ENCODE results near the gene COL27A1. TPM values are rescaled to one million over a fixed set of nuclear protein-coding genes. Genes with fewer than 3 reads are reported as not detected.

COL27A1 gene
- total and polyA plus RNA-seq, 2 experiments from 2014 or later, result 10.5 to 18.0 TPM

DNA sequence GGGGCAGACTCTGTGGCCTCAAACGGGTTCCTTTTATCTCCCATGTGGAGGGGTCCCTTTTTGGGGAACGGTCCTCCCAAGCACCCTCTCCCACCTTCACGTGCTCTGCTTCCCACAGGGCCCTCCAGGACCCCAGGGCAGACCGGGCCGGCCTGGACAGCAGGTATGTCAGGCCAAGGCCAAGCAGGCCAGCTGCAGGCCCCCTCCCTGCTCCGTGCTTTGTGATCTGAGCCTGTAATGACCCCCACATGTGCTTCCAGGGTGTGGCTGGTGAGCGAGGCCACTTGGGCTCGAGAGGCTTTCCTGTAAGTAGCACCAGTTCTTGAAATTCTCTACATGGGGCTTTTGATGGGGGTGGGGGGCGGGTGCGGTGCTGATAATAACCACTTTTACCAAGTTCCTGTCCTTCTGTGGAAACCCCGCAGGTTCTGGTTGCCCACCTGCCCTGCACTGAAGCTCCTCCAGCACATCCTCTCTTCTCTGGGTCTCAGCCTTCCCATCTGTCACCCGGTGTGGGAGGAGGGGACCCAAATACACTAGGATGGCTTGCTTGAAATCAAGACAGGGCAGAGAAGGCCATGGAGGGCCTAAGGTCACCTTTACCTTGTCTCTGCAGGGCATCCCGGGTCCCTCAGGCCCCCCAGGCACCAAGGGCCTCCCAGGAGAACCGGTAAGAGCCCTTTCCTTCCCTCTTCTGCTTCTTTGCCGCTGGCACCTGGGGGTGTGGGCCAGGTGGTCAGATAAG is 109.6 kb downstream of the COL27A1 start (continued):
- TF ChIP-seq, protein P1, sequence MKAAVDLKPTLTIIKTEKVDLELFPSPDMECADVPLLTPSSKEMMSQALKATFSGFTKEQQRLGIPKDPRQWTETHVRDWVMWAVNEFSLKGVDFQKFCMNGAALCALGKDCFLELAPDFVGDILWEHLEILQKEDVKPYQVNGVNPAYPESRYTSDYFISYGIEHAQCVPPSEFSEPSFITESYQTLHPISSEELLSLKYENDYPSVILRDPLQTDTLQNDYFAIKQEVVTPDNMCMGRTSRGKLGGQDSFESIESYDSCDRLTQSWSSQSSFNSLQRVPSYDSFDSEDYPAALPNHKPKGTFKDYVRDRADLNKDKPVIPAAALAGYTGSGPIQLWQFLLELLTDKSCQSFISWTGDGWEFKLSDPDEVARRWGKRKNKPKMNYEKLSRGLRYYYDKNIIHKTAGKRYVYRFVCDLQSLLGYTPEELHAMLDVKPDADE (IDR thresholded peaks at IDR 0.05), result no peak
- TF ChIP-seq EZH2phosphoT487 (IDR thresholded peaks at IDR 0.05; ENCODE audit: unreplicated experiment), result no peak
- TF ChIP-seq, protein P2, sequence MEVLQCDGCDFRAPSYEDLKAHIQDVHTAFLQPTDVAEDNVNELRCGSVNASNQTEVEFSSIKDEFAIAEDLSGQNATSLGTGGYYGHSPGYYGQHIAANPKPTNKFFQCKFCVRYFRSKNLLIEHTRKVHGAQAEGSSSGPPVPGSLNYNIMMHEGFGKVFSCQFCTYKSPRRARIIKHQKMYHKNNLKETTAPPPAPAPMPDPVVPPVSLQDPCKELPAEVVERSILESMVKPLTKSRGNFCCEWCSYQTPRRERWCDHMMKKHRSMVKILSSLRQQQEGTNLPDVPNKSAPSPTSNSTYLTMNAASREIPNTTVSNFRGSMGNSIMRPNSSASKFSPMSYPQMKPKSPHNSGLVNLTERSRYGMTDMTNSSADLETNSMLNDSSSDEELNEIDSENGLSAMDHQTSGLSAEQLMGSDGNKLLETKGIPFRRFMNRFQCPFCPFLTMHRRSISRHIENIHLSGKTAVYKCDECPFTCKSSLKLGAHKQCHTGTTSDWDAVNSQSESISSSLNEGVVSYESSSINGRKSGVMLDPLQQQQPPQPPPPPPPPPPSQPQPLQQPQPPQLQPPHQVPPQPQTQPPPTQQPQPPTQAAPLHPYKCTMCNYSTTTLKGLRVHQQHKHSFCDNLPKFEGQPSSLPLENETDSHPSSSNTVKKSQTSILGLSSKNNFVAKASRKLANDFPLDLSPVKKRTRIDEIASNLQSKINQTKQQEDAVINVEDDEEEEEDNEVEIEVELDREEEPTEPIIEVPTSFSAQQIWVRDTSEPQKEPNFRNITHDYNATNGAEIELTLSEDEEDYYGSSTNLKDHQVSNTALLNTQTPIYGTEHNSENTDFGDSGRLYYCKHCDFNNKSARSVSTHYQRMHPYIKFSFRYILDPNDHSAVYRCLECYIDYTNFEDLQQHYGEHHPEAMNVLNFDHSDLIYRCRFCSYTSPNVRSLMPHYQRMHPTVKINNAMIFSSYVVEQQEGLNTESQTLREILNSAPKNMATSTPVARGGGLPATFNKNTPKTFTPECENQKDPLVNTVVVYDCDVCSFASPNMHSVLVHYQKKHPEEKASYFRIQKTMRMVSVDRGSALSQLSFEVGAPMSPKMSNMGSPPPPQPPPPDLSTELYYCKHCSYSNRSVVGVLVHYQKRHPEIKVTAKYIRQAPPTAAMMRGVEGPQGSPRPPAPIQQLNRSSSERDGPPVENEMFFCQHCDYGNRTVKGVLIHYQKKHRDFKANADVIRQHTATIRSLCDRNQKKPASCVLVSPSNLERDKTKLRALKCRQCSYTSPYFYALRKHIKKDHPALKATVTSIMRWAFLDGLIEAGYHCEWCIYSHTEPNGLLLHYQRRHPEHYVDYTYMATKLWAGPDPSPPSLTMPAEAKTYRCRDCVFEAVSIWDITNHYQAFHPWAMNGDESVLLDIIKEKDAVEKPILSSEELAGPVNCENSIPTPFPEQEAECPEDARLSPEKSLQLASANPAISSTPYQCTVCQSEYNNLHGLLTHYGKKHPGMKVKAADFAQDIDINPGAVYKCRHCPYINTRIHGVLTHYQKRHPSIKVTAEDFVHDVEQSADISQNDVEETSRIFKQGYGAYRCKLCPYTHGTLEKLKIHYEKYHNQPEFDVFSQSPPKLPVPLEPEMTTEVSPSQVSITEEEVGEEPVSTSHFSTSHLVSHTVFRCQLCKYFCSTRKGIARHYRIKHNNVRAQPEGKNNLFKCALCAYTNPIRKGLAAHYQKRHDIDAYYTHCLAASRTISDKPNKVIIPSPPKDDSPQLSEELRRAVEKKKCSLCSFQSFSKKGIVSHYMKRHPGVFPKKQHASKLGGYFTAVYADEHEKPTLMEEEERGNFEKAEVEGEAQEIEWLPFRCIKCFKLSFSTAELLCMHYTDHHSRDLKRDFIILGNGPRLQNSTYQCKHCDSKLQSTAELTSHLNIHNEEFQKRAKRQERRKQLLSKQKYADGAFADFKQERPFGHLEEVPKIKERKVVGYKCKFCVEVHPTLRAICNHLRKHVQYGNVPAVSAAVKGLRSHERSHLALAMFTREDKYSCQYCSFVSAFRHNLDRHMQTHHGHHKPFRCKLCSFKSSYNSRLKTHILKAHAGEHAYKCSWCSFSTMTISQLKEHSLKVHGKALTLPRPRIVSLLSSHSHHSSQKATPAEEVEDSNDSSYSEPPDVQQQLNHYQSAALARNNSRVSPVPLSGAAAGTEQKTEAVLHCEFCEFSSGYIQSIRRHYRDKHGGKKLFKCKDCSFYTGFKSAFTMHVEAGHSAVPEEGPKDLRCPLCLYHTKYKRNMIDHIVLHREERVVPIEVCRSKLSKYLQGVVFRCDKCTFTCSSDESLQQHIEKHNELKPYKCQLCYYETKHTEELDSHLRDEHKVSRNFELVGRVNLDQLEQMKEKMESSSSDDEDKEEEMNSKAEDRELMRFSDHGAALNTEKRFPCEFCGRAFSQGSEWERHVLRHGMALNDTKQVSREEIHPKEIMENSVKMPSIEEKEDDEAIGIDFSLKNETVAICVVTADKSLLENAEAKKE (CRISPR knock-in tag; IDR thresholded peaks at IDR 0.05), result no peak
- no peak for TF ChIP-seq ZNF114 (CRISPR knock-in tag; IDR thresholded peaks at IDR 0.05)

DNA sequence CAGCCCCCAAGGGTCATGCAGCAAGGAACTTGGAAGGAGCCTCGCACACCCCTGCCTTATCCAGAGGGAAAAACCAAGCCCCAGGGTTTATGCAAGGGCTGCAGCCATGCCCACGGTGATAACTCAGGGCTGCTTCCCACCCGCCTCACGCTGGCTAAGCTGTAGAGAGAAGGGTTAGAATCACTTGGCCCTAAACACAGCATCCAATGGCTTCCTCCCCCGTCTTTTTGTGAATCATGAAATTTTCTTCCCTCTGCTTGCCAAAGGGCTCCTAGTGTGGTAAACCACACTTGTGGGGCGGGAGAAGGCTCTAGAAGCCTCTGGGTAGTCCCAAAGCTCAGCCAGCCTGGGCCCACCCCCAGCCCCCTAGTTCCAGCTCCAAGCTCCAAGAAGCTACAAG is 111.6 kb downstream of the COL27A1 start:
- no peaks in the 10 kb centered on the region; the same call in 1 of the 2 replicates for H4K20me1 ChIP-seq (replicated peaks; ENCODE audit: insufficient read depth)
- DNase-seq (ENCODE audit: low spot score) (no peak), ATAC-seq (no peak)
- Mint-ChIP-seq H3K4me3 (no peak overlapping the region), H3K36me3 (ENCODE audit: low read depth) (peaks cover 3% of the 10 kb centered on the region; the same call in 2 of the 3 replicates), H3K27ac (no peak overlapping the region), H3K4me1 (0 out of 3 replicates have a peak, but pooled peaks cover 3% of the 10 kb centered on the region), H3K9me3 (no peaks in the 10 kb centered on the region), H3K27me3 (ENCODE audit: insufficient read depth, low read depth, poor library complexity) (peaks cover 12% of the 10 kb centered on the region)
- no peak overlapping the region for H3K27ac ChIP-seq (ENCODE audit: low read depth)
- no peaks in the 10 kb centered on the region for H3K36me3 ChIP-seq (ENCODE audit: insufficient read depth)
- H3K4me2 ChIP-seq, result no peak overlapping the region
- no peaks in the 10 kb centered on the region for H3K79me2 ChIP-seq (replicated peaks; ENCODE audit: insufficient read depth)
- no peak overlapping the region for H3K4me3 ChIP-seq
- no peaks in the 10 kb centered on the region for H3K4me1 ChIP-seq (ENCODE audit: insufficient read depth)
- no peaks in the 10 kb centered on the region for H3F3A ChIP-seq (replicated peaks; ENCODE audit: low read depth)
- no peaks in the 10 kb centered on the region for H3K9me2 ChIP-seq (ENCODE audit: insufficient read depth)
- H2AFZ ChIP-seq, result no peak overlapping the region
- no peaks in the 10 kb centered on the region for H3K27me3 ChIP-seq (ENCODE audit: insufficient read depth)
- TF ChIP-seq STAT1 (IDR thresholded peaks at IDR 0.05; ENCODE audit: unreplicated experiment), result no peak
- TF ChIP-seq, protein P3, sequence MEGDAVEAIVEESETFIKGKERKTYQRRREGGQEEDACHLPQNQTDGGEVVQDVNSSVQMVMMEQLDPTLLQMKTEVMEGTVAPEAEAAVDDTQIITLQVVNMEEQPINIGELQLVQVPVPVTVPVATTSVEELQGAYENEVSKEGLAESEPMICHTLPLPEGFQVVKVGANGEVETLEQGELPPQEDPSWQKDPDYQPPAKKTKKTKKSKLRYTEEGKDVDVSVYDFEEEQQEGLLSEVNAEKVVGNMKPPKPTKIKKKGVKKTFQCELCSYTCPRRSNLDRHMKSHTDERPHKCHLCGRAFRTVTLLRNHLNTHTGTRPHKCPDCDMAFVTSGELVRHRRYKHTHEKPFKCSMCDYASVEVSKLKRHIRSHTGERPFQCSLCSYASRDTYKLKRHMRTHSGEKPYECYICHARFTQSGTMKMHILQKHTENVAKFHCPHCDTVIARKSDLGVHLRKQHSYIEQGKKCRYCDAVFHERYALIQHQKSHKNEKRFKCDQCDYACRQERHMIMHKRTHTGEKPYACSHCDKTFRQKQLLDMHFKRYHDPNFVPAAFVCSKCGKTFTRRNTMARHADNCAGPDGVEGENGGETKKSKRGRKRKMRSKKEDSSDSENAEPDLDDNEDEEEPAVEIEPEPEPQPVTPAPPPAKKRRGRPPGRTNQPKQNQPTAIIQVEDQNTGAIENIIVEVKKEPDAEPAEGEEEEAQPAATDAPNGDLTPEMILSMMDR (conservative IDR thresholded peaks at IDR 0.05; ENCODE audit: low read depth in 2 of 2), result no peak
- no peak for TF ChIP-seq EZH2phosphoT487 (IDR thresholded peaks at IDR 0.05; ENCODE audit: unreplicated experiment)
- TF ChIP-seq, protein P4, sequence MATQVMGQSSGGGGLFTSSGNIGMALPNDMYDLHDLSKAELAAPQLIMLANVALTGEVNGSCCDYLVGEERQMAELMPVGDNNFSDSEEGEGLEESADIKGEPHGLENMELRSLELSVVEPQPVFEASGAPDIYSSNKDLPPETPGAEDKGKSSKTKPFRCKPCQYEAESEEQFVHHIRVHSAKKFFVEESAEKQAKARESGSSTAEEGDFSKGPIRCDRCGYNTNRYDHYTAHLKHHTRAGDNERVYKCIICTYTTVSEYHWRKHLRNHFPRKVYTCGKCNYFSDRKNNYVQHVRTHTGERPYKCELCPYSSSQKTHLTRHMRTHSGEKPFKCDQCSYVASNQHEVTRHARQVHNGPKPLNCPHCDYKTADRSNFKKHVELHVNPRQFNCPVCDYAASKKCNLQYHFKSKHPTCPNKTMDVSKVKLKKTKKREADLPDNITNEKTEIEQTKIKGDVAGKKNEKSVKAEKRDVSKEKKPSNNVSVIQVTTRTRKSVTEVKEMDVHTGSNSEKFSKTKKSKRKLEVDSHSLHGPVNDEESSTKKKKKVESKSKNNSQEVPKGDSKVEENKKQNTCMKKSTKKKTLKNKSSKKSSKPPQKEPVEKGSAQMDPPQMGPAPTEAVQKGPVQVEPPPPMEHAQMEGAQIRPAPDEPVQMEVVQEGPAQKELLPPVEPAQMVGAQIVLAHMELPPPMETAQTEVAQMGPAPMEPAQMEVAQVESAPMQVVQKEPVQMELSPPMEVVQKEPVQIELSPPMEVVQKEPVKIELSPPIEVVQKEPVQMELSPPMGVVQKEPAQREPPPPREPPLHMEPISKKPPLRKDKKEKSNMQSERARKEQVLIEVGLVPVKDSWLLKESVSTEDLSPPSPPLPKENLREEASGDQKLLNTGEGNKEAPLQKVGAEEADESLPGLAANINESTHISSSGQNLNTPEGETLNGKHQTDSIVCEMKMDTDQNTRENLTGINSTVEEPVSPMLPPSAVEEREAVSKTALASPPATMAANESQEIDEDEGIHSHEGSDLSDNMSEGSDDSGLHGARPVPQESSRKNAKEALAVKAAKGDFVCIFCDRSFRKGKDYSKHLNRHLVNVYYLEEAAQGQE (IDR thresholded peaks at IDR 0.05; ENCODE audit: unreplicated experiment), result no peak
- TF ChIP-seq, protein P1 (IDR thresholded peaks at IDR 0.05), result no peak
- TF ChIP-seq ZNF114 (CRISPR knock-in tag; IDR thresholded peaks at IDR 0.05), result no peak
- TF ChIP-seq JUNB (IDR thresholded peaks at IDR 0.05; ENCODE audit: unreplicated experiment), result no peak
- no peak for TF ChIP-seq EZH2 (IDR thresholded peaks at IDR 0.05; ENCODE audit: low read depth, unreplicated experiment)

All from GM23338 (cell line).